ENCODE measurements around the gene IHH. TPM values are rescaled to one million over a fixed set of nuclear protein-coding genes. Genes with fewer than 3 reads are reported as not detected.
A peak's percentile ranks its signal among the peaks of the same experiment; 100 is the strongest.

Gene IHH
- total and polyA plus RNA-seq, 2 of the 8 experiments (the other 6 are each of a cell fraction or from before 2014, with no cell fraction given), result 0.03 TPM; not detected in 1

GRCh38 chr2:219104107-219105035 is 43.6 kb upstream of the IHH start:
- CTCF ChIA-PET (ENCODE audit: partially characterized antibody), result interaction anchor here (0.7 to 37.2 kb wide), 21 partner anchors 7 to 811 kb away, joined by 3 to 1777 read pairs (median 6); partner anchors contain the start of genes CFAP65 and IHH
- peak in 1 of 2 experiments; percentile 27 for DNase-seq (ENCODE audit: low read depth in 1 of 2, low spot score in 2 of 2)
- no peaks in the 10 kb centered on the region for H3K27me3 ChIP-seq (replicated peaks in 1 of 4; ENCODE audit: control insufficient read depth in 3 of 4, extremely low read depth in 1 of 4, insufficient read depth in 3 of 4, low read length in 3 of 4)
- no peaks in the 10 kb centered on the region for H3K79me2 ChIP-seq (ENCODE audit: control insufficient read depth in 1 of 2, insufficient read depth in 2 of 2, low read length in 2 of 2)
- H3K79me1 ChIP-seq (ENCODE audit: low read depth, low read length), result no peaks in the 10 kb centered on the region
- H3K14ac ChIP-seq (ENCODE audit: insufficient read length), result no peak overlapping the region
- no peaks in the 10 kb centered on the region for H4K20me1 ChIP-seq (replicated peaks in 1 of 2; ENCODE audit: control insufficient read depth in 1 of 2, insufficient read depth in 2 of 2, low read length in 2 of 2)
- no peaks in the 10 kb centered on the region for H3K36me3 ChIP-seq (ENCODE audit: control insufficient read depth in 2 of 4, insufficient read depth in 4 of 4, low read length in 3 of 4)
- no peak overlapping the region for H4K8ac ChIP-seq (ENCODE audit: extremely low read depth, insufficient read depth, low read length)
- no peak overlapping the region for H2BK12ac ChIP-seq (ENCODE audit: low read depth, low read length)
- POLR2A ChIA-PET (ENCODE audit: partially characterized antibody), result interaction anchor here (0.8 to 1.2 kb wide), 2 partner anchors 8 to 9 kb away, joined by 3 read pairs; no protein-coding TSS in a partner anchor
- 52% methylated on average over 4 of the region's 4 CpGs; no CpG with 5 or more reads in 1 of the 2 experiments for WGBS, 2 experiments (ENCODE audit: extremely low coverage in 1 of 2, insufficient coverage in 1 of 2, insufficient read length in 1 of 2, insufficient replicate concordance in 2 of 2, low coverage in 1 of 2, low lambda C conversion rate in 2 of 2, missing lambda C conversion rate in 1 of 2)
- H2BK15ac ChIP-seq (ENCODE audit: low read length), result no peak overlapping the region
- H2AK5ac ChIP-seq (ENCODE audit: low read depth, low read length), result no peak overlapping the region
- no peak overlapping the region for H3K4me3 ChIP-seq (ENCODE audit: extremely low read depth in 1 of 4, insufficient read depth in 2 of 4, low read depth in 3 of 4, low read length in 4 of 4)
- H3K56ac ChIP-seq (replicated peaks; ENCODE audit: insufficient read length, low read depth, low read length), result no peak overlapping the region
- no peak overlapping the region for H2BK120ac ChIP-seq (replicated peaks; ENCODE audit: low read depth, low read length)
- H2BK20ac ChIP-seq (ENCODE audit: low read length), result no peak overlapping the region
- H2BK5ac ChIP-seq (ENCODE audit: low read depth, low read length), result no peak overlapping the region
- no peak overlapping the region for H4K91ac ChIP-seq (replicated peaks; ENCODE audit: insufficient read length, low read length)
- H4K5ac ChIP-seq (ENCODE audit: insufficient read length, low read depth, low read length), result no peak overlapping the region
- no peak overlapping the region for H3K18ac ChIP-seq (ENCODE audit: extremely low read depth, low read length)
- no peak overlapping the region for H3K4ac ChIP-seq (replicated peaks; ENCODE audit: insufficient read length, low read depth, low read length)
- H3K23ac ChIP-seq (ENCODE audit: insufficient read length), result no peak overlapping the region
- H3K4me2 ChIP-seq (ENCODE audit: insufficient read depth in 1 of 2, low read depth in 2 of 2, low read length in 2 of 2), result no peak overlapping the region
- no peaks in the 10 kb centered on the region for H3K23me2 ChIP-seq (ENCODE audit: low read depth, low read length)
- no peak overlapping the region for H3K9ac ChIP-seq (replicated peaks in 1 of 4; ENCODE audit: extremely low read depth in 1 of 4, low read depth in 3 of 4, low read length in 3 of 4)
- peak; percentile 94 for FAIRE-seq
- H2AFZ ChIP-seq (ENCODE audit: low read length), result no peak overlapping the region
- no peaks in the 10 kb centered on the region for H3K9me3 ChIP-seq (ENCODE audit: insufficient read depth in 2 of 2, low read depth in 1 of 2, low read length in 1 of 2)
- no peak overlapping the region for H3K27ac ChIP-seq (ENCODE audit: low read depth, low read length)
- H3K4me1 ChIP-seq (replicated peaks in 1 of 4; ENCODE audit: control insufficient read depth in 3 of 4, insufficient read depth in 4 of 4, low read length in 3 of 4), result no peaks in the 10 kb centered on the region
- TF ChIP-seq POLR2A (IDR thresholded peaks at IDR 0.05; ENCODE audit: control extremely low read depth in 1 of 2, low read depth in 2 of 2, low read length in 2 of 2) (no peak), HDAC2 (IDR thresholded peaks at IDR 0.05; ENCODE audit: borderline replicate concordance in 1 of 2, low read depth in 2 of 2, low read length in 2 of 2) (no peak), SIX5 (IDR thresholded peaks at IDR 0.05; ENCODE audit: low read depth, low read length) (no peak), NANOG (IDR thresholded peaks at IDR 0.05; ENCODE audit: insufficient read depth, low read depth, low read length, poor library complexity, severe bottlenecking) (no peak), EZH2 (IDR thresholded peaks at IDR 0.05; ENCODE audit: low read depth, low read length, severe bottlenecking) (no peak), SP1 (IDR thresholded peaks at IDR 0.05; ENCODE audit: low read depth, low read length) (no peak), USF2 (IDR thresholded peaks at IDR 0.05; ENCODE audit: low read length) (no peak), ATF3 (IDR thresholded peaks at IDR 0.05; ENCODE audit: insufficient read depth, low read depth, low read length) (no peak), CBX5 (IDR thresholded peaks at IDR 0.05; ENCODE audit: low read depth, low read length) (no peak), MAFK (IDR thresholded peaks at IDR 0.05; ENCODE audit: low read depth, low read length) (no peak)

All from H1 (cell line).